K562 (cell line): Measurements from ENCODE around the gene USP2. TPM values are rescaled to one million over a fixed set of nuclear protein-coding genes. Genes with fewer than 3 reads are reported as not detected.

Experiments
- BDP1 ChIP-seq: IDR thresholded peaks from 3 replicates; pipeline ENCODE4 v1.6.1; 2011; ENCODE audit not compliant: insufficient read length, insufficient read depth
- CSDE1 ChIP-seq, 2 experiments: fragments of 450-650 bp; IDR thresholded peaks; 2 replicates each; pipeline ENCODE4 v1.6.1; 2016; ENCODE audit warnings: mild to moderate bottlenecking in 1 of 2
- GTF2F1 ChIP-seq: IDR thresholded peaks from 2 replicates; pipeline ENCODE4 v1.6.1; 2011; ENCODE audit warnings: low read depth, low read length, improper control_type of control experiment
- NBN ChIP-seq: fragments of 450-650 bp; IDR thresholded peaks from 2 replicates; pipeline ENCODE4 v1.6.1; 2016; ENCODE audit warnings: low read depth, mild to moderate bottlenecking
- NCOA6 ChIP-seq: fragments of 450-650 bp; IDR thresholded peaks from 2 replicates; pipeline ENCODE4 v1.6.1; 2017; ENCODE audit warnings: mild to moderate bottlenecking
- POLR2AphosphoS2 ChIP-seq: IDR thresholded peaks from 2 replicates; pipeline ENCODE4 v1.6.1; 2012; ENCODE audit warnings: low read length, improper control_type of control experiment
- PTRF ChIP-seq: fragments of 450-650 bp; IDR thresholded peaks from 2 replicates; pipeline ENCODE4 v1.6.1; 2016; ENCODE audit warnings: mild to moderate bottlenecking, missing genetic modification characterization, missing compliant biosample characterization
- RUNX1 ChIP-seq: sonication (generic); IDR thresholded peaks from 2 replicates; pipeline ENCODE4 v1.6.1; 2016; ENCODE audit warnings: antibody characterized with exemption, low read depth
- SIX5 ChIP-seq, 2 experiments: IDR thresholded peaks; 2 replicates each; pipeline ENCODE4 v1.6.1; 2011; ENCODE audit warnings: low read length in 2 of 2, borderline replicate concordance in 1 of 2, low read depth in 1 of 2, mild to moderate bottlenecking in 1 of 2, moderate library complexity in 1 of 2; ENCODE audit not compliant: insufficient read depth in 1 of 2
- SNRNP70 ChIP-seq: fragments of 200-400 bp; formaldehyde crosslinking; optimal IDR thresholded peaks from 2 replicates; pipeline ENCODE3; 2017; ENCODE audit warnings: low read depth, low read length
- U2AF1 ChIP-seq: fragments of 200-400 bp; formaldehyde crosslinking; optimal IDR thresholded peaks from 2 replicates; pipeline ENCODE3; 2017; ENCODE audit warnings: mild to moderate bottlenecking, low read depth, low read length, moderate library complexity
- ZBTB17 ChIP-seq: fragments of 450-650 bp; formaldehyde crosslinking; IDR thresholded peaks from 2 replicates; pipeline ENCODE4 v1.4.0; 2020; ENCODE audit warnings: mild to moderate bottlenecking
- ZNF197 ChIP-seq: fragments of 200-800 bp; sonication (Bioruptor generic); IDR thresholded peaks from 2 replicates; pipeline ENCODE4 v1.6.1; 2016; ENCODE audit warnings: low read depth, missing genetic modification characterization, missing compliant biosample characterization
- ZNF224 ChIP-seq: sonication (generic); formaldehyde crosslinking; IDR thresholded peaks from 2 replicates; pipeline ENCODE4 v1.8.0; 2022; ENCODE audit warnings: mild to moderate bottlenecking, missing genetic modification reagents
- ZNF76 ChIP-seq: fragments of 250-450 bp; sonication (Bioruptor Pico); IDR thresholded peaks from 2 replicates; pipeline ENCODE4 v1.4.0; 2020; ENCODE audit warnings: mild to moderate bottlenecking, moderate library complexity, borderline replicate concordance
- polyA plus RNA-seq, 8 experiments: library from polyadenylated mRNA; depleted of rRNA in 4 of 8; stranded (reverse) in 5 of 8; unstranded in 3 of 8; fragments of >200 nt; fragmentation: Nextera tagmentation in 2 of 8; fragmentation: Illumina TruSeq in 1 of 8; extraction: Ambion mirVana in 2 of 8; extraction: Trizol in 1 of 8; gene quantifications; 2 replicates each; pipeline versions ENCODE4 v1.2.1 to v1.2.3, GENCODE V29; 2011 to 2014; ENCODE audit warnings: inconsistent platforms in 1 of 8, missing spikeins in 1 of 8
- total RNA-seq, 7 experiments: library from RNA; depleted of rRNA in 6 of 7; stranded (reverse); fragments of >200 nt in 6 of 7; fragmentation: Illumina TruSeq in 2 of 7; extraction: Trizol in 2 of 7; gene quantifications; 2 replicates each; pipeline versions ENCODE4 v1.2.1 to v1.2.3, GENCODE V29; 2011 to 2021; ENCODE audit warnings: low replicate concordance in 1 of 7
- TF ChIP-seq, protein P1 (sequence below), 2 experiments: fragments of 450-650 bp; formaldehyde crosslinking in 1 of 2; IDR thresholded peaks; 2 replicates each; pipeline versions ENCODE4 v1.4.0 to v1.6.1; 2014 to 2020; ENCODE audit warnings: mild to moderate bottlenecking in 2 of 2, borderline replicate concordance in 1 of 2, low read depth in 1 of 2
- TF ChIP-seq, protein P2 (sequence below): sonication (generic); formaldehyde crosslinking; IDR thresholded peaks from 2 replicates; pipeline ENCODE4 v1.8.0; 2023; ENCODE audit warnings: mild to moderate bottlenecking, missing genetic modification reagents
- TF ChIP-seq, protein P3 (sequence below): IDR thresholded peaks from 2 replicates; pipeline ENCODE4 v1.6.1; 2014; ENCODE audit warnings: antibody characterized with exemption

The USP2 gene
- total and polyA plus RNA-seq, 9 of the 15 experiments (the other 6 are each of a cell fraction or from before 2014, with no cell fraction given): 2.8 to 16.9 (median 3.9) TPM

DNA sequence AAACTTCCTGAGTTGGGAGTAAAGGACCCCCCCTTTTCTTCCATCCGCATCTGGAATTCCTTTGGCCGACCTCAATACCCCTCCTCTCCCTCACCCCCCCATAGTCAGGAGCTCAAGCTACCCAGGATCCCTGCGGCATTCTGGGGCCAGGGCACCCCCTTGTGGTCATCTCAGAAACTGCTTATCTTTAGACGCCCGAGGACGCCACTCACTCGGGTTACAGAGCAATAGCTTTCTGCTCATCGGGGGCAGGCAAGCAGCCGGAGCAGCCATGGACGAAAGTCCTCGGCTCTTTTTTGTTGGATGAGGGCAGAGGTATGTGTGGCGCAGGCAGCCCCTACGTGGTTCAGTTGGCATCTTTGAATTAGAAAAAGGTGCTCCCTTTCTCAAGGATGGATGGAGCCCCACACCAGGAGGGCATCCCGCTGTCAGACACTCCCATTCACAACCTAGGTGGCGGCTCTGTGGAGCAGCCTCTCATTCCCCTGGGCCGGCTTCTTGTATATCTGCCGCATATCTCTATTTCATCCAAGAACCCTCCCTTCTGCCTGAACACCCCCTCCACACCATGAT is 43.1 kb downstream of the USP2 start (continued):
- TF ChIP-seq BDP1 (no peak), ZNF76 (no peak), RUNX1 (no peak), U2AF1 (no peak), GTF2F1 (0 out of 2 replicates have a peak, but pooled peaks have one; percentile 45), CSDE1 (IDR thresholded peaks at IDR 0.05) (no peak), ZNF197 (CRISPR knock-in tag) (no peak), PTRF (tag) (no peak), NBN (no peak), ZNF224 (CRISPR knock-in tag) (no peak), POLR2AphosphoS2 (no peak), ZBTB17 (no peak), NCOA6 (no peak), SNRNP70 (no peak), SIX5 (IDR thresholded peaks at IDR 0.05; ENCODE audit: borderline replicate concordance in 1 of 2, insufficient read depth in 1 of 2, low read depth in 1 of 2, low read length in 2 of 2) (no peak)
- TF ChIP-seq, protein P1, sequence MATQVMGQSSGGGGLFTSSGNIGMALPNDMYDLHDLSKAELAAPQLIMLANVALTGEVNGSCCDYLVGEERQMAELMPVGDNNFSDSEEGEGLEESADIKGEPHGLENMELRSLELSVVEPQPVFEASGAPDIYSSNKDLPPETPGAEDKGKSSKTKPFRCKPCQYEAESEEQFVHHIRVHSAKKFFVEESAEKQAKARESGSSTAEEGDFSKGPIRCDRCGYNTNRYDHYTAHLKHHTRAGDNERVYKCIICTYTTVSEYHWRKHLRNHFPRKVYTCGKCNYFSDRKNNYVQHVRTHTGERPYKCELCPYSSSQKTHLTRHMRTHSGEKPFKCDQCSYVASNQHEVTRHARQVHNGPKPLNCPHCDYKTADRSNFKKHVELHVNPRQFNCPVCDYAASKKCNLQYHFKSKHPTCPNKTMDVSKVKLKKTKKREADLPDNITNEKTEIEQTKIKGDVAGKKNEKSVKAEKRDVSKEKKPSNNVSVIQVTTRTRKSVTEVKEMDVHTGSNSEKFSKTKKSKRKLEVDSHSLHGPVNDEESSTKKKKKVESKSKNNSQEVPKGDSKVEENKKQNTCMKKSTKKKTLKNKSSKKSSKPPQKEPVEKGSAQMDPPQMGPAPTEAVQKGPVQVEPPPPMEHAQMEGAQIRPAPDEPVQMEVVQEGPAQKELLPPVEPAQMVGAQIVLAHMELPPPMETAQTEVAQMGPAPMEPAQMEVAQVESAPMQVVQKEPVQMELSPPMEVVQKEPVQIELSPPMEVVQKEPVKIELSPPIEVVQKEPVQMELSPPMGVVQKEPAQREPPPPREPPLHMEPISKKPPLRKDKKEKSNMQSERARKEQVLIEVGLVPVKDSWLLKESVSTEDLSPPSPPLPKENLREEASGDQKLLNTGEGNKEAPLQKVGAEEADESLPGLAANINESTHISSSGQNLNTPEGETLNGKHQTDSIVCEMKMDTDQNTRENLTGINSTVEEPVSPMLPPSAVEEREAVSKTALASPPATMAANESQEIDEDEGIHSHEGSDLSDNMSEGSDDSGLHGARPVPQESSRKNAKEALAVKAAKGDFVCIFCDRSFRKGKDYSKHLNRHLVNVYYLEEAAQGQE (IDR thresholded peaks at IDR 0.05; ENCODE audit: borderline replicate concordance): peak; percentile 42; the same call in 1 of the 2 replicates
- TF ChIP-seq, protein P1 (CRISPR knock-in tag; IDR thresholded peaks at IDR 0.05; ENCODE audit: low read depth): no peak
- TF ChIP-seq, protein P2, sequence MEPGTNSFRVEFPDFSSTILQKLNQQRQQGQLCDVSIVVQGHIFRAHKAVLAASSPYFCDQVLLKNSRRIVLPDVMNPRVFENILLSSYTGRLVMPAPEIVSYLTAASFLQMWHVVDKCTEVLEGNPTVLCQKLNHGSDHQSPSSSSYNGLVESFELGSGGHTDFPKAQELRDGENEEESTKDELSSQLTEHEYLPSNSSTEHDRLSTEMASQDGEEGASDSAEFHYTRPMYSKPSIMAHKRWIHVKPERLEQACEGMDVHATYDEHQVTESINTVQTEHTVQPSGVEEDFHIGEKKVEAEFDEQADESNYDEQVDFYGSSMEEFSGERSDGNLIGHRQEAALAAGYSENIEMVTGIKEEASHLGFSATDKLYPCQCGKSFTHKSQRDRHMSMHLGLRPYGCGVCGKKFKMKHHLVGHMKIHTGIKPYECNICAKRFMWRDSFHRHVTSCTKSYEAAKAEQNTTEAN (CRISPR knock-in tag): no peak
- TF ChIP-seq, protein P3, sequence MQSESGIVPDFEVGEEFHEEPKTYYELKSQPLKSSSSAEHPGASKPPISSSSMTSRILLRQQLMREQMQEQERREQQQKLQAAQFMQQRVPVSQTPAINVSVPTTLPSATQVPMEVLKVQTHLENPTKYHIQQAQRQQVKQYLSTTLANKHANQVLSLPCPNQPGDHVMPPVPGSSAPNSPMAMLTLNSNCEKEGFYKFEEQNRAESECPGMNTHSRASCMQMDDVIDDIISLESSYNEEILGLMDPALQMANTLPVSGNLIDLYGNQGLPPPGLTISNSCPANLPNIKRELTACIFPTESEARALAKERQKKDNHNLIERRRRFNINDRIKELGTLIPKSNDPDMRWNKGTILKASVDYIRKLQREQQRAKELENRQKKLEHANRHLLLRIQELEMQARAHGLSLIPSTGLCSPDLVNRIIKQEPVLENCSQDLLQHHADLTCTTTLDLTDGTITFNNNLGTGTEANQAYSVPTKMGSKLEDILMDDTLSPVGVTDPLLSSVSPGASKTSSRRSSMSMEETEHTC: 0 out of 2 replicates have a peak, but pooled peaks have one; percentile 13
